K562 (cell line): Measurements from ENCODE around the gene GALM.

Experiments
- BMI1 ChIP-seq: fragments of 150-350 bp; IDR thresholded peaks from 2 replicates; pipeline ENCODE4 v1.6.1; 2014; ENCODE audit warnings: low read length
- CREM ChIP-seq: IDR thresholded peaks from 2 replicates; pipeline ENCODE4 v1.6.1; 2014; ENCODE audit warnings: antibody characterized with exemption, low read depth
- EZH2 ChIP-seq: IDR thresholded peaks from 2 replicates; pipeline ENCODE4 v1.6.1; 2012; ENCODE audit warnings: low read depth, mild to moderate bottlenecking, inconsistent platforms, low read length, borderline replicate concordance
- HDAC6 ChIP-seq: IDR thresholded peaks from 2 replicates; pipeline ENCODE4 v1.6.1; 2012; ENCODE audit warnings: low read depth, mild to moderate bottlenecking, control low read depth, inconsistent platforms, low read length, moderate library complexity
- NR3C1 ChIP-seq: sonication (generic); formaldehyde crosslinking; IDR thresholded peaks from 2 replicates; pipeline ENCODE4 v1.8.1; 2022; ENCODE audit warnings: missing genetic modification reagents
- RAD21 ChIP-seq, 2 experiments: fragments of 250-450 bp in 1 of 2; fragments of 450-650 bp in 1 of 2; sonication (Bioruptor Pico) in 1 of 2; formaldehyde crosslinking in 1 of 2; IDR thresholded peaks in 1 of 2; conservative IDR thresholded peaks in 1 of 2; 2 replicates each; pipeline versions ENCODE4 v1.4.0 to v1.8.0; 2020 to 2022; ENCODE audit warnings: mild to moderate bottlenecking in 2 of 2, moderate library complexity in 1 of 2
- REST ChIP-seq, 2 experiments: fragments of 450-650 bp; formaldehyde crosslinking in 1 of 2; IDR thresholded peaks; 2 replicates each; pipeline versions ENCODE4 v1.4.0 to v1.6.1; 2014 to 2020; ENCODE audit warnings: mild to moderate bottlenecking in 2 of 2, borderline replicate concordance in 1 of 2, low read depth in 1 of 2
- SP1 ChIP-seq: sonication (generic); formaldehyde crosslinking; IDR thresholded peaks from 2 replicates; pipeline ENCODE4 v1.8.1; 2022; ENCODE audit warnings: mild to moderate bottlenecking, missing genetic modification reagents
- TEAD4 ChIP-seq, 2 experiments: sonication (generic) in 1 of 2; formaldehyde crosslinking in 1 of 2; IDR thresholded peaks; 2 replicates each; pipeline versions ENCODE4 v1.6.1 to v1.8.0; 2012 to 2022; ENCODE audit warnings: borderline replicate concordance in 1 of 2, inconsistent platforms in 1 of 2, low read length in 1 of 2, mild to moderate bottlenecking in 1 of 2, missing genetic modification reagents in 1 of 2
- THRAP3 ChIP-seq: fragments of 450-650 bp; IDR thresholded peaks from 2 replicates; pipeline ENCODE4 v1.6.1; 2016; ENCODE audit warnings: mild to moderate bottlenecking, inconsistent platforms, borderline replicate concordance
- XRCC5 ChIP-seq: fragments of 200-400 bp; formaldehyde crosslinking; IDR thresholded peaks from 2 replicates; pipeline ENCODE4 v1.6.1; 2017; ENCODE audit warnings: low read depth, mild to moderate bottlenecking, low read length
- ZBTB11 ChIP-seq, 3 experiments: fragments of 200-800 bp in 1 of 3; fragments of 250-450 bp in 1 of 3; fragments of 450-650 bp in 1 of 3; sonication (Bioruptor Pico) in 1 of 3; sonication (Bioruptor generic) in 1 of 3; formaldehyde crosslinking in 1 of 3; IDR thresholded peaks; 2 replicates each; pipeline versions ENCODE4 v1.6.1 to v1.8.0; 2016 to 2022; ENCODE audit warnings: mild to moderate bottlenecking in 2 of 3, missing genetic modification characterization in 2 of 3, missing compliant biosample characterization in 1 of 3, moderate library complexity in 1 of 3
- ZNF512 ChIP-seq: IDR thresholded peaks from 2 replicates; pipeline ENCODE4 v1.6.1; 2016; ENCODE audit warnings: missing genetic modification characterization, missing compliant biosample characterization

- TF ChIP-seq XRCC5 (no peak), THRAP3 (no peak), TEAD4 (IDR thresholded peaks at IDR 0.05; ENCODE audit: low read length) (no peak), TEAD4 (CRISPR knock-in tag; IDR thresholded peaks at IDR 0.05; ENCODE audit: borderline replicate concordance) (no peak), NR3C1 (CRISPR knock-in tag) (no peak), ZBTB11 (CRISPR knock-in tag; IDR thresholded peaks at IDR 0.05) (no peak), RAD21 (CRISPR knock-in tag; conservative IDR thresholded peaks at IDR 0.05 in 1 of 2, IDR thresholded peaks at IDR 0.05 in 1 of 2) (no peak), REST (IDR thresholded peaks at IDR 0.05; ENCODE audit: borderline replicate concordance) (no peak), REST (CRISPR knock-in tag; IDR thresholded peaks at IDR 0.05; ENCODE audit: low read depth) (no peak), ZNF512 (tag) (no peak), CREM (no peak), BMI1 (no peak), EZH2 (no peak), SP1 (CRISPR knock-in tag) (no peak), HDAC6 (no peak)
Measured at GRCh38 chr2:38748943-38749804, 83.3 kb downstream of the GALM start.
